HEK293 (cell line): ENCODE measurements around the gene DIPK2B.

Experiments used
- CTCF ChIA-PET: fragments of 350-600 bp; formaldehyde crosslinking; extraction: SDS; loops from one replicate; lab custom pipeline; 2021; ENCODE audit warnings: antibody characterized with exemption; lab: Yijun Ruan, JAX
- POLR2A ChIA-PET: fragments of 300-600 bp; formaldehyde crosslinking; extraction: SDS; loops from one replicate; lab custom pipeline; 2020; ENCODE audit warnings: antibody characterized with exemption, inconsistent platforms; lab: Yijun Ruan, JAX
- H3K27ac ChIP-seq: fragments of 200-500 bp; sonication (Bioruptor generic); 2 replicates; pipeline ENCODE4 v1.5.1; 2014; ENCODE audit warnings: low read depth, low read length, control low read depth, inconsistent platforms; ENCODE audit errors: extremely low read depth
- H3K36me3 ChIP-seq, 2 experiments: fragments of 200-500 bp in 1 of 2; sonication (Bioruptor generic) in 1 of 2; 1 replicate in 1 of 2; 2 replicates in 1 of 2; pipeline ENCODE4 v1.5.1; 2014 to 2017; ENCODE audit warnings: inconsistent platforms in 2 of 2, low read length in 2 of 2; ENCODE audit not compliant: control insufficient read depth in 2 of 2, insufficient read depth in 1 of 2
- H3K4me1 ChIP-seq: fragments of 200-500 bp; sonication (Bioruptor generic); 2 replicates; pipeline ENCODE4 v1.5.1; 2014; ENCODE audit warnings: mild to moderate bottlenecking, low read length, inconsistent platforms; ENCODE audit not compliant: control insufficient read depth, insufficient read depth
- H3K4me3 ChIP-seq: 2 replicates; pipeline ENCODE4 v1.5.1; 2011; ENCODE audit warnings: low read depth, mild to moderate bottlenecking, control low read depth, low read length, moderate library complexity
- H3K9me3 ChIP-seq: fragments of 200-500 bp; sonication (Bioruptor generic); 2 replicates; pipeline ENCODE4 v1.5.1; 2014; ENCODE audit warnings: low read depth, low read length, inconsistent platforms; ENCODE audit not compliant: control insufficient read depth, insufficient read depth
- GLI2 ChIP-seq: fragments of 450-650 bp; formaldehyde crosslinking; IDR thresholded peaks from 2 replicates; pipeline ENCODE4; 2017; ENCODE audit warnings: missing biosample characterization, missing genetic modification characterization, low read depth, borderline replicate concordance
- PATZ1 ChIP-seq: fragments of 450-650 bp; formaldehyde crosslinking; IDR thresholded peaks from 2 replicates; pipeline ENCODE4 v1.5.1; 2016; ENCODE audit warnings: missing biosample characterization, missing genetic modification characterization
- SALL2 ChIP-seq: fragments of 450-650 bp; formaldehyde crosslinking; IDR thresholded peaks from 2 replicates; pipeline ENCODE4 v1.5.0; 2017; ENCODE audit warnings: missing biosample characterization, mild to moderate bottlenecking, missing genetic modification characterization, borderline replicate concordance
- WT1 ChIP-seq: fragments of 450-650 bp; formaldehyde crosslinking; IDR thresholded peaks from 2 replicates; pipeline ENCODE4 v1.5.1; 2016; ENCODE audit warnings: missing biosample characterization, missing genetic modification characterization
- ZBTB1 ChIP-seq: fragments of 450-650 bp; formaldehyde crosslinking; IDR thresholded peaks from 2 replicates; pipeline ENCODE4 v1.5.1; 2016; ENCODE audit warnings: missing biosample characterization, missing genetic modification characterization
- ZBTB26 ChIP-seq: fragments of 450-650 bp; formaldehyde crosslinking; optimal IDR thresholded peaks from 2 replicates; pipeline ENCODE3; 2016; ENCODE audit warnings: missing biosample characterization, mild to moderate bottlenecking, missing genetic modification characterization
- ZBTB44 ChIP-seq: fragments of 450-650 bp; IDR thresholded peaks from 2 replicates; pipeline ENCODE4 v1.5.1; 2018; ENCODE audit warnings: missing biosample characterization, mild to moderate bottlenecking, missing genetic modification characterization
- ZBTB8A ChIP-seq: fragments of 450-650 bp; formaldehyde crosslinking; IDR thresholded peaks from 2 replicates; pipeline ENCODE4 v1.5.1; 2016; ENCODE audit warnings: missing biosample characterization, missing genetic modification characterization
- ZEB2 ChIP-seq: fragments of 450-650 bp; formaldehyde crosslinking; IDR thresholded peaks from 2 replicates; pipeline ENCODE4 v1.5.1; 2016; ENCODE audit warnings: missing biosample characterization, missing genetic modification characterization
- ZFHX2 ChIP-seq: fragments of 450-650 bp; formaldehyde crosslinking; conservative IDR thresholded peaks from 2 replicates; pipeline ENCODE4 v1.5.1; 2016; ENCODE audit warnings: missing biosample characterization, missing genetic modification characterization
- ZNF112 ChIP-seq: fragments of 450-650 bp; formaldehyde crosslinking; IDR thresholded peaks from 2 replicates; pipeline ENCODE4 v1.5.0; 2017; ENCODE audit warnings: missing biosample characterization, missing genetic modification characterization
- ZNF132 ChIP-seq: fragments of 450-650 bp; formaldehyde crosslinking; IDR thresholded peaks from 2 replicates; pipeline ENCODE4 v1.5.1; 2017; ENCODE audit warnings: missing biosample characterization, missing genetic modification characterization, borderline replicate concordance
- ZNF138 ChIP-seq: fragments of 450-650 bp; formaldehyde crosslinking; IDR thresholded peaks from 2 replicates; pipeline ENCODE4 v1.5.1; 2016; ENCODE audit warnings: missing biosample characterization, missing genetic modification characterization, borderline replicate concordance
- ZNF140 ChIP-seq: fragments of 450-650 bp; formaldehyde crosslinking; IDR thresholded peaks from 2 replicates; pipeline ENCODE4 v1.5.1; 2016; ENCODE audit warnings: missing biosample characterization, missing genetic modification characterization
- ZNF24 ChIP-seq: fragments of 450-650 bp; formaldehyde crosslinking; IDR thresholded peaks from 2 replicates; pipeline ENCODE4 v1.5.1; 2016; ENCODE audit warnings: missing biosample characterization, missing genetic modification characterization
- ZNF280D ChIP-seq: fragments of 450-650 bp; formaldehyde crosslinking; IDR thresholded peaks from 2 replicates; pipeline ENCODE4 v1.5.1; 2016; ENCODE audit warnings: missing biosample characterization, missing genetic modification characterization
- ZNF302 ChIP-seq: fragments of 450-650 bp; formaldehyde crosslinking; IDR thresholded peaks from 2 replicates; pipeline ENCODE4 v1.5.1; 2016; ENCODE audit warnings: missing biosample characterization, missing genetic modification characterization, low read depth
- ZNF366 ChIP-seq: fragments of 450-650 bp; formaldehyde crosslinking; conservative IDR thresholded peaks from 2 replicates; pipeline ENCODE4 v1.5.1; 2016; ENCODE audit warnings: missing biosample characterization, missing genetic modification characterization
- ZNF544 ChIP-seq: fragments of 450-650 bp; formaldehyde crosslinking; IDR thresholded peaks from 2 replicates; pipeline ENCODE4 v1.5.0; 2017; ENCODE audit warnings: missing biosample characterization, missing genetic modification characterization
- ZNF549 ChIP-seq: fragments of 450-650 bp; IDR thresholded peaks from 2 replicates; pipeline ENCODE4 v1.5.1; 2018; ENCODE audit warnings: missing biosample characterization, missing genetic modification characterization, mild to moderate bottlenecking, inconsistent platforms, moderate library complexity
- ZNF664 ChIP-seq: fragments of 450-650 bp; formaldehyde crosslinking; IDR thresholded peaks from 2 replicates; pipeline ENCODE4 v1.5.1; 2016; ENCODE audit warnings: missing biosample characterization, missing genetic modification characterization
- ZSCAN23 ChIP-seq: fragments of 450-650 bp; formaldehyde crosslinking; IDR thresholded peaks from 2 replicates; pipeline ENCODE4 v1.5.1; 2016; ENCODE audit warnings: missing biosample characterization, missing genetic modification characterization

Gene DIPK2B

GRCh38 chrX:45198301-45198700 lies 2.4 kb downstream of the DIPK2B start:
- TF ChIP-seq ZFHX2 (tag by site-specific recombination) (no peak), ZBTB44 (no peak), ZNF280D (tag by site-specific recombination) (no peak), ZBTB1 (tag by site-specific recombination) (no peak), ZNF24 (tag by site-specific recombination) (no peak), ZNF544 (no peak), SALL2 (tag by site-specific recombination) (no peak), ZNF132 (tag by site-specific recombination) (no peak), ZEB2 (no peak), ZNF302 (no peak), WT1 (tag by site-specific recombination) (no peak), ZBTB8A (tag by site-specific recombination) (no peak), ZNF366 (tag by site-specific recombination) (no peak), ZNF138 (tag by site-specific recombination) (no peak), ZNF664 (tag by site-specific recombination) (no peak), PATZ1 (tag by site-specific recombination) (no peak)
- CTCF ChIA-PET, result interaction anchor here (1.7 to 1.9 kb wide), 2 partner anchors 11 kb away, joined by 7 to 8 read pairs; no protein-coding TSS in a partner anchor
- Histone ChIP-seq H3K4me1 (no peaks in the 10 kb centered on the region), H3K36me3 (no peaks in the 10 kb centered on the region), H3K4me3 (no peak overlapping the region), H3K27ac (no peak overlapping the region), H3K9me3 (no peaks in the 10 kb centered on the region)
- POLR2A ChIA-PET, result no interaction called here

GRCh38 chrX:45196701-45197100 lies 4.0 kb downstream of the DIPK2B start:
- POLR2A ChIA-PET, result no interaction called here

More at GRCh38 chrX:45196701-45197100, 4.0 kb downstream of the DIPK2B start:
- TF ChIP-seq ZBTB26 (tag by site-specific recombination), result no peak
- no peak for TF ChIP-seq ZNF140 (tag by site-specific recombination)
- no peak for TF ChIP-seq ZNF366 (tag by site-specific recombination)
- TF ChIP-seq ZNF549 (tag by site-specific recombination), result no peak
- no peak for TF ChIP-seq ZNF112 (tag by site-specific recombination)
- no peak for TF ChIP-seq ZSCAN23 (tag by site-specific recombination)
- TF ChIP-seq GLI2 (tag by site-specific recombination), result no peak
- TF ChIP-seq, all 188 proteins: peak for 0
- H3K36me3 ChIP-seq, result no peaks in the 10 kb centered on the region
- no peaks in the 10 kb centered on the region for H3K9me3 ChIP-seq
- no peak overlapping the region for H3K4me3 ChIP-seq
- no peaks in the 10 kb centered on the region for H3K4me1 ChIP-seq
- H3K27ac ChIP-seq, result no peak overlapping the region
- CTCF ChIA-PET, result interaction anchor here (1.7 kb wide), 1 partner anchor 9 kb away, joined by 7 read pairs; no protein-coding TSS in a partner anchor
